Activated B cell treated with CpG ODN at 0.5 μM for 24 hours (primary cell): ENCODE data around the gene LCE3E. TPM values are rescaled to one million over a fixed set of nuclear protein-coding genes. Genes with fewer than 3 reads are reported as not detected.

Experiments
- ATAC-seq: fragments of 200-7000 bp; cut with Tn5 transposase; one replicate; pipeline ENCODE4 v1.10.0; 2021; ENCODE audit warnings: low read depth, mild to moderate bottlenecking, moderate library complexity
- CTCF ChIA-PET: fragments of 350-600 bp; sonication (Branson Sonifier 250); formaldehyde crosslinking; loops from one replicate; lab custom pipeline; 2021; ENCODE audit warnings: antibody characterized with exemption; lab: Charles Lee
- POLR2A ChIA-PET: fragments of 350-600 bp; sonication (Branson Sonifier 250); formaldehyde crosslinking; loops from one replicate; lab custom pipeline; 2021; ENCODE audit warnings: antibody characterized with exemption; lab: Charles Lee
- DNase-seq: peaks from one replicate; pipeline ENCODE4 v3.0.0; 2022
- H3K27ac Mint-ChIP-seq: one replicate; pipeline ENCODE4 v1.8.0; 2020; ENCODE audit warnings: mixed read lengths
- H3K27me3 Mint-ChIP-seq: one replicate; pipeline ENCODE4 v1.8.0; 2021; ENCODE audit warnings: mixed read lengths
- H3K36me3 Mint-ChIP-seq: one replicate; pipeline ENCODE4 v1.8.0; 2021; ENCODE audit warnings: low read depth, mixed read lengths
- H3K4me1 Mint-ChIP-seq: one replicate; pipeline ENCODE4 v1.8.0; 2021; ENCODE audit warnings: mixed read lengths
- H3K4me3 Mint-ChIP-seq: one replicate; pipeline ENCODE4 v1.8.0; 2020; ENCODE audit warnings: mild to moderate bottlenecking, mixed read lengths
- H3K9me3 Mint-ChIP-seq: one replicate; pipeline ENCODE4 v1.8.0; 2020; ENCODE audit warnings: mixed read lengths
- intact Hi-C: fragments of 100-400 bp; cut with micrococcal nuclease; formaldehyde crosslinking; loops from one replicate; pipeline ENCODE4 v1.15.1; 2024
- total RNA-seq: library from RNA; stranded (reverse); gene quantifications from 2 replicates; pipeline ENCODE4 v1.2.3, GENCODE V29; 2022
- TF ChIP-seq, protein P1 (sequence below): fragments of 200-600 bp; IDR thresholded peaks from one replicate; pipeline ENCODE4 v1.8.0; 2022; ENCODE audit warnings: antibody characterized with exemption, mild to moderate bottlenecking

LCE3E gene
- total RNA-seq, 1 donor from 2014 or later, result not detected

DNA sequence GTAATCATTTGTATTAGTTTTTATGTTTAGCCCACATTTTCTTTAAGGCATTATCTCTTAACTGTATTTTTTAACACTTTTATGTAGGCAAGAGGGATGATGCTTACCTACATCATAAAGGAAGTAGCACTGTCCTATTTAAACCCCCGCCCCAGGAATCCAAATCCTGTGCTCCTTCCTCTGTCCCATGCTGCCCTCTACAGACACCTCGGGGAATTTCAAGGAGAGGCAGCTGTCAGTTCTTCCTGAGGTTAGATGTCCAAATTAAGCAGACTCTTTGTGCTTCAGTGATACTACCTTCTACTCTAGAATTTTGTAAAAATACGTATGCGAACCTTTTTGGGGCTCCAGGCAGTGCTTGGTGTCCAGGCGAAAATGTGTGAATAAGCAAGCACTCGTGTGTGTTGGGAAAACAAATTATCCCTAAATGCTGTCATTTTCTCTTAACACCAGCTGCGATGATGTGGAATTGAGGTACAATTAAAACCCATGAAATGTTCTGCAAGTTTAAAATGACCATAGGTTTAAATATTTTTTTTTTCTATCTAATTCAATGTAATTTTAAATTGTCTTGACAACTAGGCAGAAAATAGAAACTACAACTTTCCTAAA, 33.1 kb downstream of the LCE3E start:
- TF ChIP-seq, protein P1, sequence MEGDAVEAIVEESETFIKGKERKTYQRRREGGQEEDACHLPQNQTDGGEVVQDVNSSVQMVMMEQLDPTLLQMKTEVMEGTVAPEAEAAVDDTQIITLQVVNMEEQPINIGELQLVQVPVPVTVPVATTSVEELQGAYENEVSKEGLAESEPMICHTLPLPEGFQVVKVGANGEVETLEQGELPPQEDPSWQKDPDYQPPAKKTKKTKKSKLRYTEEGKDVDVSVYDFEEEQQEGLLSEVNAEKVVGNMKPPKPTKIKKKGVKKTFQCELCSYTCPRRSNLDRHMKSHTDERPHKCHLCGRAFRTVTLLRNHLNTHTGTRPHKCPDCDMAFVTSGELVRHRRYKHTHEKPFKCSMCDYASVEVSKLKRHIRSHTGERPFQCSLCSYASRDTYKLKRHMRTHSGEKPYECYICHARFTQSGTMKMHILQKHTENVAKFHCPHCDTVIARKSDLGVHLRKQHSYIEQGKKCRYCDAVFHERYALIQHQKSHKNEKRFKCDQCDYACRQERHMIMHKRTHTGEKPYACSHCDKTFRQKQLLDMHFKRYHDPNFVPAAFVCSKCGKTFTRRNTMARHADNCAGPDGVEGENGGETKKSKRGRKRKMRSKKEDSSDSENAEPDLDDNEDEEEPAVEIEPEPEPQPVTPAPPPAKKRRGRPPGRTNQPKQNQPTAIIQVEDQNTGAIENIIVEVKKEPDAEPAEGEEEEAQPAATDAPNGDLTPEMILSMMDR, result no peak
- H3K27ac Mint-ChIP-seq, result no peak overlapping the region
- H3K36me3 Mint-ChIP-seq, result no peaks in the 10 kb centered on the region
- no peaks in the 10 kb centered on the region for H3K4me1 Mint-ChIP-seq
- ATAC-seq, result no peak
- ChIA-PET POLR2A (no interaction called here), CTCF (no interaction called here)
- intact Hi-C loops, result no loop called here
- no peak for DNase-seq
- peaks cover 16% of the 10 kb centered on the region for H3K27me3 Mint-ChIP-seq
- H3K4me3 Mint-ChIP-seq, result no peak overlapping the region
- no peaks in the 10 kb centered on the region for H3K9me3 Mint-ChIP-seq

DNA sequence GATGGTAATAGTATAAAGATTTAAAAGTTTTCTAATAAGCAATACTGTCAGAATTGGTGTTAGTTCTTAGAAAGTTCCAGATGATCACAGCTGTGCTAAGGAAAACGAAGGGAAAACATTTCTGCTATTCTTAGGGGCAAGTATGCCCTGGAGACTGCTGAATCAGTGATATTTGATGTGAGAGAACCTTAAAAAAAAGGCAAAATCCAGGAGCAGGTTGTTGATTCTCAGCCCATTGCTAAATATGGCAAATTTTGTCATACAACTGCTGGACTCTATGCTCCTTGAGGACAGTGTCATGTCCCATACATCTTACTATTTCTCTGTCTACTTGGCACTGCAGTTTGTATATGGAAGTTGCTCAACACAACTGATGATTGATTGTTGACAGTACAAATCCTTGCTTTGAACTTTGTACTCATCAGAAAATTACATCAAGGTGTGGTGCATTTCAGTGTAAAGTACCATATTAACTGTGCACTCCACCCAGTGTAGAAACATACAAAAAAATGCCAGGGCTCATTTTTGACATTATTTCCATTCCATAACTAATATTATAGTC, 41.4 kb downstream of the LCE3E start:
- ChIA-PET POLR2A (no interaction called here), CTCF (no interaction called here)
- Mint-ChIP-seq H3K9me3 (peaks cover 5% of the 10 kb centered on the region), H3K4me1 (no peaks in the 10 kb centered on the region), H3K27ac (no peak overlapping the region), H3K4me3 (no peak overlapping the region), H3K36me3 (no peaks in the 10 kb centered on the region), H3K27me3 (peaks cover 5% of the 10 kb centered on the region)
- intact Hi-C loops, result no loop called here
- ATAC-seq, result no peak
- TF ChIP-seq, protein P1, result no peak
- no peak for DNase-seq

GRCh38 chr1:152520561-152521090, 46.0 kb downstream of the LCE3E start:
- no peaks in the 10 kb centered on the region for H3K36me3 Mint-ChIP-seq
- intact Hi-C loops, result no loop called here
- H3K9me3 Mint-ChIP-seq, result peaks cover 2% of the 10 kb centered on the region
- ChIA-PET POLR2A (no interaction called here), CTCF (no interaction called here)
- H3K27me3 Mint-ChIP-seq, result peaks cover 15% of the 10 kb centered on the region
- H3K27ac Mint-ChIP-seq, result no peak overlapping the region
- H3K4me1 Mint-ChIP-seq, result no peaks in the 10 kb centered on the region
- TF ChIP-seq, protein P1, result no peak
- DNase-seq (no peak), ATAC-seq (no peak)
- no peak overlapping the region for H3K4me3 Mint-ChIP-seq

- ATAC-seq (no peak), DNase-seq (no peak)
- TF ChIP-seq, protein P1, result no peak
- no peak overlapping the region for H3K27ac Mint-ChIP-seq
- ChIA-PET CTCF (no interaction called here), POLR2A (no interaction called here)
- intact Hi-C loops, result no loop called here
- H3K4me1 Mint-ChIP-seq, result no peaks in the 10 kb centered on the region
- no peak overlapping the region for H3K4me3 Mint-ChIP-seq
- H3K36me3 Mint-ChIP-seq, result no peaks in the 10 kb centered on the region
- H3K27me3 Mint-ChIP-seq, result peaks cover 18% of the 10 kb centered on the region
- peaks cover 2% of the 10 kb centered on the region for H3K9me3 Mint-ChIP-seq
Observed at GRCh38 chr1:152519851-152520250, 46.7 kb downstream of the LCE3E start.

GRCh38 chr1:152517237-152517811, 49.3 kb downstream of the LCE3E start:
- ATAC-seq, result no peak
- Mint-ChIP-seq H3K36me3 (no peaks in the 10 kb centered on the region), H3K27me3 (peaks cover 37% of the 10 kb centered on the region), H3K4me3 (no peak overlapping the region), H3K4me1 (no peaks in the 10 kb centered on the region), H3K27ac (no peak overlapping the region), H3K9me3 (no peaks in the 10 kb centered on the region)
- POLR2A ChIA-PET, result no interaction called here
- intact Hi-C loops, result no loop called here
- CTCF ChIA-PET, result no interaction called here
- DNase-seq, result no peak
- TF ChIP-seq, protein P1, result no peak
